GM23248 (cell line): ENCODE measurements around the gene TEKT1. TPM values are rescaled to one million over a fixed set of nuclear protein-coding genes. Genes with fewer than 3 reads are reported as not detected.
"Not testable (repeated sequence)": the region's sequence is repeated elsewhere in the genome, so short reads cannot be mapped to it uniquely, and the experiment has no call there.

Experiments used
- DNase-seq: peaks from one replicate; pipeline ENCODE4 v3.0.0-alpha.2; 2015
- H2AFZ ChIP-seq: fragments of 200-600 bp; sonication (generic); 2 replicates; pipeline ENCODE4 v1.6.1; 2016; ENCODE audit warnings: antibody characterized with exemption
- H3F3A ChIP-seq: fragments of 200-600 bp; sonication (generic); 2 replicates; pipeline ENCODE4 v1.6.1; 2016; ENCODE audit warnings: mild to moderate bottlenecking, antibody characterized with exemption, mixed run types; ENCODE audit not compliant: insufficient read depth
- H3K27ac ChIP-seq: fragments of 200-600 bp; sonication (generic); 2 replicates; pipeline ENCODE4 v1.5.1; 2016; ENCODE audit warnings: mild to moderate bottlenecking
- H3K27me3 ChIP-seq: fragments of 200-600 bp; sonication (generic); replicated peaks from 2 replicates; pipeline ENCODE4 v1.6.1; 2016; ENCODE audit warnings: mild to moderate bottlenecking; ENCODE audit not compliant: insufficient read depth
- H3K36me3 ChIP-seq: fragments of 200-600 bp; sonication (generic); 2 replicates; pipeline ENCODE4 v1.6.1; 2016; ENCODE audit warnings: low read depth, mild to moderate bottlenecking
- H3K4me1 ChIP-seq: fragments of 200-600 bp; sonication (generic); 2 replicates; pipeline ENCODE4 v1.6.1; 2016; ENCODE audit warnings: mild to moderate bottlenecking; ENCODE audit not compliant: insufficient read depth
- H3K4me2 ChIP-seq: fragments of 200-600 bp; sonication (generic); one replicate; pipeline ENCODE4 v1.6.1; 2016; ENCODE audit warnings: mild to moderate bottlenecking; ENCODE audit not compliant: unreplicated experiment
- H3K4me3 ChIP-seq: fragments of 200-600 bp; sonication (generic); 2 replicates; pipeline ENCODE4 v1.5.1; 2016; ENCODE audit warnings: mild to moderate bottlenecking
- H3K79me2 ChIP-seq: fragments of 200-600 bp; sonication (generic); 2 replicates; pipeline ENCODE4 v1.6.1; 2016; ENCODE audit warnings: mild to moderate bottlenecking; ENCODE audit not compliant: insufficient read depth
- H3K9ac ChIP-seq: fragments of 200-600 bp; sonication (generic); 2 replicates; pipeline ENCODE4 v1.6.1; 2016; ENCODE audit warnings: mild to moderate bottlenecking
- H3K9me2 ChIP-seq: fragments of 200-600 bp; sonication (generic); 2 replicates; pipeline ENCODE4 v1.6.1; 2016; ENCODE audit warnings: mixed run types, mild to moderate bottlenecking, moderate library complexity; ENCODE audit not compliant: insufficient read depth
- H3K9me3 ChIP-seq: fragments of 200-600 bp; sonication (generic); one replicate; pipeline ENCODE4 v1.6.1; 2017; ENCODE audit warnings: low read depth
- H4K20me1 ChIP-seq: fragments of 200-600 bp; sonication (generic); 2 replicates; pipeline ENCODE4 v1.6.0; 2016; ENCODE audit not compliant: insufficient read depth
- EZH2 ChIP-seq: fragments of 200-600 bp; sonication (generic); IDR thresholded peaks from 2 replicates; pipeline ENCODE4 v1.6.1; 2018; ENCODE audit warnings: antibody characterized with exemption, mild to moderate bottlenecking; ENCODE audit not compliant: insufficient read depth, poor library complexity, severe bottlenecking
- EZH2phosphoT487 ChIP-seq: fragments of 200-600 bp; sonication (generic); IDR thresholded peaks from 2 replicates; pipeline ENCODE4 v1.6.1; 2018; ENCODE audit warnings: antibody characterized with exemption, moderate library complexity, mild to moderate bottlenecking, low read depth; ENCODE audit not compliant: insufficient read depth
- WGBS, 2 experiments: methylation state at CpG; one replicate each; pipeline ENCODE4 v1.1.6; 2015 to 2017; ENCODE audit warnings: low lambda C conversion rate in 2 of 2, low coverage in 1 of 2; ENCODE audit errors: missing lambda C conversion rate in 2 of 2; 5-methylcytosine and 5-hydroxymethylcytosine counted together
- in situ Hi-C: fragments of 300-500 bp; cut with MboI; formaldehyde crosslinking; loops from 2 replicates; pipeline ENCODE4 v1.15.0; 2020
- polyA plus RNA-seq: library from polyadenylated mRNA; unstranded; fragments of >200 nt; fragmentation: Nextera tagmentation; extraction: Ambion mirVana; gene quantifications from 2 replicates; pipeline ENCODE4 v1.2.1, GENCODE V29; 2016
- total RNA-seq: library from RNA; depleted of rRNA; stranded (reverse); fragments of >200 nt; shearing (Covaris generic); gene quantifications from 2 replicates; pipeline ENCODE4 v1.2.3, GENCODE V29; 2014

TEKT1 gene
- total and polyA plus RNA-seq, 2 experiments from 2014 or later = not detected

GRCh38 chr17:6775871-6776405 lies 55.6 kb downstream of the TEKT1 start, which contains the start of gene FBXO39:
TSS of gene FBXO39 (plus strand) at chr17:6776215. CDS start at chr17:6779869, 3,654 bp downstream.
- Histone ChIP-seq H3K4me2 (peak within 1 kb of the TSS; percentile 72), H3K79me2 (no peaks in the 10 kb centered on the region), H3K4me3 (peak within 1 kb of the TSS; percentile 62), H3K9me2 (no peaks in the 10 kb centered on the region), H2AFZ (peak within 1 kb of the TSS; percentile 27; the same call in 1 of the 2 replicates), H3K27me3 (0 out of 2 replicates have a peak, but pooled peaks cover 7% of the 10 kb centered on the region), H4K20me1 (no peaks in the 10 kb centered on the region), H3K9me3 (peaks cover 5% of the 10 kb centered on the region), H3K27ac (no peak within 1 kb of the TSS), H3K4me1 (no peaks in the 10 kb centered on the region), H3F3A (no peaks in the 10 kb centered on the region), H3K36me3 (peaks cover 35% of the 10 kb centered on the region), H3K9ac (no peak within 1 kb of the TSS)
- TF ChIP-seq EZH2phosphoT487 = no peak
- DNase-seq = peak; percentile 45
- WGBS, 2 experiments = 6 to 12% methylated on average over 33 to 42 of the region's 49 CpGs
- in situ Hi-C loops = no loop called here

- in situ Hi-C loops, H3K4me1 ChIP-seq, H3K4me2 ChIP-seq, DNase-seq, H3K27ac ChIP-seq, H3K9me2 ChIP-seq, H3K9ac ChIP-seq, H3K4me3 ChIP-seq, H3F3A ChIP-seq, H4K20me1 ChIP-seq, H3K27me3 ChIP-seq, H2AFZ ChIP-seq, H3K9me3 ChIP-seq, H3K79me2 ChIP-seq: not testable (repeated sequence)
- 95 to 96% methylated on average over 8 of the region's 8 CpGs for WGBS, 2 experiments
- H3K36me3 ChIP-seq = peaks cover 45% of the 10 kb centered on the region
Measured at GRCh38 chr17:6774906-6775305, 56.6 kb downstream of the TEKT1 start.

- Histone ChIP-seq H4K20me1 (no peaks in the 10 kb centered on the region), H3K79me2 (no peaks in the 10 kb centered on the region), H3K27me3 (0 out of 2 replicates have a peak, but pooled peaks cover 7% of the 10 kb centered on the region), H2AFZ (no peak overlapping the region), H3K4me1 (no peaks in the 10 kb centered on the region), H3K4me2 (no peak overlapping the region), H3K36me3 (peaks cover 69% of the 10 kb centered on the region), H3K9me3 (peaks cover 5% of the 10 kb centered on the region), H3K4me3 (no peak overlapping the region), H3F3A (no peaks in the 10 kb centered on the region), H3K27ac (no peak overlapping the region), H3K9ac (no peak overlapping the region), H3K9me2 (no peaks in the 10 kb centered on the region)
- in situ Hi-C loops = no loop called here
- TF ChIP-seq EZH2 (no peak), EZH2phosphoT487 (no peak)
- DNase-seq = no peak
- 55 to 63% methylated on average over 1 of the region's 1 CpG for WGBS, 2 experiments
Measured at GRCh38 chr17:6772016-6772415, 59.5 kb downstream of the TEKT1 start.

GRCh38 chr17:6768447-6768846 lies 63.1 kb downstream of the TEKT1 start:
- no peaks in the 10 kb centered on the region for H3F3A ChIP-seq
- H3K9ac ChIP-seq = no peak overlapping the region
- in situ Hi-C loops = no loop called here
- no peaks in the 10 kb centered on the region for H3K9me2 ChIP-seq
- no peaks in the 10 kb centered on the region for H3K79me2 ChIP-seq
- no peak for TF ChIP-seq EZH2
- TF ChIP-seq EZH2phosphoT487 = no peak
- 96 to 97% methylated on average over 2 of the region's 2 CpGs for WGBS, 2 experiments
- no peaks in the 10 kb centered on the region for H3K4me1 ChIP-seq
- H3K4me2 ChIP-seq = no peak overlapping the region
- peaks cover 77% of the 10 kb centered on the region for H3K36me3 ChIP-seq
- H3K27ac ChIP-seq = no peak overlapping the region
- H4K20me1 ChIP-seq = no peaks in the 10 kb centered on the region
- no peak overlapping the region for H3K4me3 ChIP-seq
- no peaks in the 10 kb centered on the region for H3K27me3 ChIP-seq
- no peak for DNase-seq
- no peaks in the 10 kb centered on the region for H3K9me3 ChIP-seq
- H2AFZ ChIP-seq = no peak overlapping the region

GRCh38 chr17:6761779-6762178 lies 69.8 kb downstream of the TEKT1 start:
- Histone ChIP-seq H3K4me3 (no peak overlapping the region), H3K79me2 (peaks cover 13% of the 10 kb centered on the region), H3K4me2 (no peak overlapping the region), H3K9ac (no peak overlapping the region), H3K36me3 (peaks cover 34% of the 10 kb centered on the region), H3K27ac (no peak overlapping the region), H4K20me1 (no peaks in the 10 kb centered on the region), H3K9me3 (no peaks in the 10 kb centered on the region), H3K4me1 (no peaks in the 10 kb centered on the region), H2AFZ (no peak overlapping the region), H3F3A (no peaks in the 10 kb centered on the region), H3K27me3 (no peaks in the 10 kb centered on the region), H3K9me2 (no peaks in the 10 kb centered on the region)
- DNase-seq = no peak
- TF ChIP-seq EZH2 = no peak
- TF ChIP-seq EZH2phosphoT487 = no peak
- in situ Hi-C loops = no loop called here
- WGBS, 2 experiments = 76 to 82% methylated on average over 8 of the region's 8 CpGs
